GM06990 (cell line): Measurements from ENCODE around the gene RPS6KC1.
A peak's percentile ranks its signal among the peaks of the same experiment; 100 is the strongest.

Source experiments
- DNase-seq: peaks from one replicate; pipeline ENCODE4 v3.0.0-alpha.2; 2011; ENCODE audit not compliant: insufficient read length; ENCODE audit errors: extremely low read depth
- H3K27me3 ChIP-seq: replicated peaks from 2 replicates; pipeline ENCODE4 v1.6.0; 2011; ENCODE audit warnings: low read length; ENCODE audit not compliant: control insufficient read depth, insufficient read depth
- H3K36me3 ChIP-seq: 2 replicates; pipeline ENCODE4 v1.5.1; 2011; ENCODE audit warnings: low read length; ENCODE audit not compliant: control insufficient read depth, insufficient read depth
- H3K4me3 ChIP-seq: replicated peaks from 2 replicates; pipeline ENCODE4 v1.5.1; 2011; ENCODE audit warnings: low read depth, mild to moderate bottlenecking, control low read depth, low read length
- TF ChIP-seq, protein P1 (sequence below): IDR thresholded peaks from 2 replicates; pipeline ENCODE4 v1.5.1; 2011; ENCODE audit warnings: low read length, control low read depth, mild to moderate bottlenecking, inconsistent platforms; ENCODE audit not compliant: insufficient read depth, poor library complexity, severe bottlenecking

RPS6KC1 gene

DNA sequence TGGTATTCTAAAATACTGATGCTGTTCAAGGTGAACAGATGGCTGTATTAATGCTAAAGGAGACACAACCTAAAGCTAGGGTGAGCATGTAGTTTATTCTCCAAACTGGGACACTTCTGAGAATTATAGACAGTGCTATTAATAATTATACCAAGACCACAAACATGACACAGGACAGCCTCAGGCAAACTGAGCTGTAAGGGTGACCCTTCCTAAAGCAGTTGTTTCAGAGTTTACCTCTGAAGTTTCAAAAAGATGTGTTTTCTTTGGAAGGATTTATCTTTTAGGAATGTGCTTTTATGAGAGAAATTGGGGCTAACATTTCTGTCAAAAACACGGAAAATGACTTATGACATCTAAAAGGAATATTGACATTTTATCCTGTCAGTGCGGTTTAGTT is 68.8 kb downstream of the RPS6KC1 start:
- no peaks in the 10 kb centered on the region for H3K27me3 ChIP-seq
- no peaks in the 10 kb centered on the region for H3K36me3 ChIP-seq
- TF ChIP-seq, protein P1, sequence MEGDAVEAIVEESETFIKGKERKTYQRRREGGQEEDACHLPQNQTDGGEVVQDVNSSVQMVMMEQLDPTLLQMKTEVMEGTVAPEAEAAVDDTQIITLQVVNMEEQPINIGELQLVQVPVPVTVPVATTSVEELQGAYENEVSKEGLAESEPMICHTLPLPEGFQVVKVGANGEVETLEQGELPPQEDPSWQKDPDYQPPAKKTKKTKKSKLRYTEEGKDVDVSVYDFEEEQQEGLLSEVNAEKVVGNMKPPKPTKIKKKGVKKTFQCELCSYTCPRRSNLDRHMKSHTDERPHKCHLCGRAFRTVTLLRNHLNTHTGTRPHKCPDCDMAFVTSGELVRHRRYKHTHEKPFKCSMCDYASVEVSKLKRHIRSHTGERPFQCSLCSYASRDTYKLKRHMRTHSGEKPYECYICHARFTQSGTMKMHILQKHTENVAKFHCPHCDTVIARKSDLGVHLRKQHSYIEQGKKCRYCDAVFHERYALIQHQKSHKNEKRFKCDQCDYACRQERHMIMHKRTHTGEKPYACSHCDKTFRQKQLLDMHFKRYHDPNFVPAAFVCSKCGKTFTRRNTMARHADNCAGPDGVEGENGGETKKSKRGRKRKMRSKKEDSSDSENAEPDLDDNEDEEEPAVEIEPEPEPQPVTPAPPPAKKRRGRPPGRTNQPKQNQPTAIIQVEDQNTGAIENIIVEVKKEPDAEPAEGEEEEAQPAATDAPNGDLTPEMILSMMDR, result no peak
- H3K4me3 ChIP-seq, result no peak overlapping the region
- no peak for DNase-seq

GRCh38 chr1:213120386-213120785 is 69.3 kb downstream of the RPS6KC1 start:
- Histone ChIP-seq H3K36me3 (no peaks in the 10 kb centered on the region), H3K27me3 (no peaks in the 10 kb centered on the region), H3K4me3 (no peak overlapping the region)
- TF ChIP-seq, protein P1, result no peak
- DNase-seq, result no peak

GRCh38 chr1:213120961-213121360 is 69.9 kb downstream of the RPS6KC1 start:
- H3K4me3 ChIP-seq, result no peak overlapping the region

GRCh38 chr1:213122514-213122929 is 71.5 kb downstream of the RPS6KC1 start:
- H3K36me3 ChIP-seq, result no peaks in the 10 kb centered on the region
- TF ChIP-seq, protein P1, result peak; percentile 35
- DNase-seq, result peak; percentile 18
- no peaks in the 10 kb centered on the region for H3K27me3 ChIP-seq
- no peak overlapping the region for H3K4me3 ChIP-seq

More at GRCh38 chr1:213120961-213121360, 69.9 kb downstream of the RPS6KC1 start:
- no peaks in the 10 kb centered on the region for H3K36me3 ChIP-seq
- TF ChIP-seq, protein P1, result no peak
- no peaks in the 10 kb centered on the region for H3K27me3 ChIP-seq
- DNase-seq, result no peak

GRCh38 chr1:213123087-213123486 is 72.0 kb downstream of the RPS6KC1 start:
- TF ChIP-seq, protein P1, result no peak
- H3K4me3 ChIP-seq, result no peak overlapping the region
- H3K27me3 ChIP-seq, result no peaks in the 10 kb centered on the region

DNA sequence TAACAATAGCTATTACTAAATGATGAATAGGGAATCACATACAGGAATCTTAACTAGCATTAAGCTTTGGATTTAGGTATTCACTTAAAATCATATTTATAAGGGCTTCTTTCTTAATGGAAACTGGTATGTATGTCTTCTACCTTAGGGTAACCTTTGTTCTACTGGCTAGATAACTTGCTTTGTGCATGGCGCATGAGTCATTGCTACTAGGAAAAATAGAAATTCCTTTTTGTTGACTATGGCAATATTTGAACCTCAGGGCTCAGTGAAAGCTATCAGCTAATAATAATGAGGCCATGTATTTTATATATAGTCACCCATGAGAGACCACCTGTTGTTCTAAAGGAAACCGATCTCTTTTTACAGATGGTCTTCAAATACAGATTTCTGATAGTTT is 72.5 kb downstream of the RPS6KC1 start:
- H3K36me3 ChIP-seq, result no peaks in the 10 kb centered on the region
- TF ChIP-seq, protein P1, result no peak
- no peak for DNase-seq
- H3K27me3 ChIP-seq, result no peaks in the 10 kb centered on the region
- H3K4me3 ChIP-seq, result no peak overlapping the region

More at GRCh38 chr1:213123087-213123486, 72.0 kb downstream of the RPS6KC1 start:
- no peaks in the 10 kb centered on the region for H3K36me3 ChIP-seq
- DNase-seq, result no peak
